GM21825 (cell line): ENCODE results near the gene ZNF407.
A peak's percentile ranks its signal among the peaks of the same experiment; 100 is the strongest.

ENCODE experiments used
- ATAC-seq: cut with Tn5 transposase; IDR thresholded peaks from one replicate; pipeline ENCODE4 v1.9.1; 2021; ENCODE audit warnings: mild to moderate bottlenecking, moderate library complexity; ENCODE audit not compliant: unreplicated experiment

Gene ZNF407

GRCh38 chr18:74994502-74995418 is 397.1 kb downstream of the ZNF407 start:
- peak; percentile 83 for ATAC-seq

GRCh38 chr18:74995419-74995736 is 397.7 kb downstream of the ZNF407 start:
- ATAC-seq = no peak

GRCh38 chr18:74996055-74996454 is 398.4 kb downstream of the ZNF407 start:
- ATAC-seq = no peak

GRCh38 chr18:74996996-74997395 is 399.3 kb downstream of the ZNF407 start:
- no peak for ATAC-seq

- no peak for ATAC-seq
Measured at GRCh38 chr18:75000920-75001319, 403.2 kb downstream of the ZNF407 start.

GRCh38 chr18:75003039-75003438 is 405.4 kb downstream of the ZNF407 start:
- ATAC-seq = no peak

GRCh38 chr18:75003764-75004690 is 406.4 kb downstream of the ZNF407 start:
- no peak for ATAC-seq

- ATAC-seq = no peak
Measured at GRCh38 chr18:75005626-75006025, 408.0 kb downstream of the ZNF407 start.

- no peak for ATAC-seq
Measured at GRCh38 chr18:75008186-75008585, 410.5 kb downstream of the ZNF407 start.

GRCh38 chr18:75009296-75009695 is 411.6 kb downstream of the ZNF407 start:
- no peak for ATAC-seq

GRCh38 chr18:75009878-75010277 is 412.2 kb downstream of the ZNF407 start:
- no peak for ATAC-seq

- no peak for ATAC-seq
Measured at GRCh38 chr18:75010278-75010677, 412.6 kb downstream of the ZNF407 start.

GRCh38 chr18:75010689-75011088 is 413.0 kb downstream of the ZNF407 start:
- no peak for ATAC-seq

- peak; percentile 92 for ATAC-seq
Measured at GRCh38 chr18:75016025-75016717, 418.5 kb downstream of the ZNF407 start.

GRCh38 chr18:75023473-75023872 is 425.8 kb downstream of the ZNF407 start:
- no peak for ATAC-seq

- no peak for ATAC-seq
Measured at GRCh38 chr18:75024871-75025270, 427.2 kb downstream of the ZNF407 start.

GRCh38 chr18:75025573-75025972 is 427.9 kb downstream of the ZNF407 start:
- no peak for ATAC-seq

- ATAC-seq = no peak
Measured at GRCh38 chr18:75029481-75029880, 431.8 kb downstream of the ZNF407 start.

- ATAC-seq = no peak
Measured at GRCh38 chr18:75031717-75032317, 434.1 kb downstream of the ZNF407 start.

- no peak for ATAC-seq
Measured at GRCh38 chr18:75033516-75033915, 435.8 kb downstream of the ZNF407 start.

- ATAC-seq = no peak
Measured at GRCh38 chr18:75034937-75035336, 437.3 kb downstream of the ZNF407 start.
